Uterus (tissue), 4 donors: ENCODE measurements around the gene DNTT. TPM values are rescaled to one million over a fixed set of nuclear protein-coding genes. Genes with fewer than 3 reads are reported as not detected.

Experiments used
- DNase-seq, 2 donors: peaks; one replicate each; pipeline ENCODE4 v3.0.0-alpha.2; 2019 to 2020
- H3K27ac ChIP-seq, 2 donors: fragments of 200-600 bp; sonication (generic); 1 replicate in 1 of 2; 2 replicates in 1 of 2; pipeline ENCODE4 v1.5.1; 2016 to 2018
- H3K27me3 ChIP-seq, 2 donors: fragments of 200-600 bp; sonication (generic); one replicate each; pipeline ENCODE4 v1.5.1; 2018 to 2019; ENCODE audit warnings: control low read depth in 1 of 2
- H3K36me3 ChIP-seq, 2 donors: fragments of 200-600 bp; sonication (generic); one replicate each; pipeline ENCODE4 v1.5.1; 2019; ENCODE audit warnings: control low read depth in 1 of 2
- H3K4me1 ChIP-seq, 2 donors: fragments of 200-600 bp; sonication (generic); one replicate each; pipeline ENCODE4 v1.5.1; 2018 to 2019; ENCODE audit warnings: control low read depth in 1 of 2
- H3K4me3 ChIP-seq, 2 donors: fragments of 200-600 bp; sonication (generic); 1 replicate in 1 of 2; 2 replicates in 1 of 2; pipeline ENCODE4 v1.5.1; 2018 to 2019; ENCODE audit warnings: mild to moderate bottlenecking in 1 of 2
- H3K9me3 ChIP-seq, 2 donors: fragments of 200-600 bp; sonication (generic); one replicate each; pipeline ENCODE4 v1.5.1; 2019; ENCODE audit warnings: control low read depth in 1 of 2
- CTCF ChIP-seq, 4 experiments: fragments of 200-600 bp in 2 of 4; fragments of 450-650 bp in 2 of 4; sonication (generic) in 2 of 4; IDR thresholded peaks; one replicate each; pipeline ENCODE4 v1.5.1; 2016 to 2019; ENCODE audit warnings: antibody characterized with exemption in 4 of 4, mild to moderate bottlenecking in 2 of 4, moderate library complexity in 1 of 4
- POLR2A ChIP-seq, 2 donors: fragments of 450-650 bp; IDR thresholded peaks; one replicate each; pipeline ENCODE4 v1.6.1; 2016; ENCODE audit warnings: antibody characterized with exemption in 2 of 2, mild to moderate bottlenecking in 1 of 2, moderate library complexity in 1 of 2
- intact Hi-C: fragments of 100-400 bp; cut with DNase I; formaldehyde crosslinking; loops from one replicate; pipeline ENCODE4 v1.15.1; 2023; ENCODE audit warnings: low total_unique reads
- total RNA-seq, 4 donors: library from RNA; depleted of rRNA in 3 of 4; stranded (reverse); fragments of >200 nt in 3 of 4; gene quantifications; one replicate each; pipeline versions ENCODE4 v1.1.0 to v1.2.4, GENCODE V29; 2014 to 2023
- donor health status: DM: yes; HTN: yes; CAD: no.

DNTT gene
- under 1 TPM in 1 of 4 donors, not detected in 3; 0.28 TPM for total RNA-seq

- TF ChIP-seq CTCF (IDR thresholded peaks at IDR 0.05) = no peak
- no peak for TF ChIP-seq POLR2A (IDR thresholded peaks at IDR 0.05)
- no peak for DNase-seq
- Histone ChIP-seq H3K27me3 (no peaks in the 10 kb centered on the region), H3K4me1 (no peaks in the 10 kb centered on the region), H3K4me3 (no peak within 1 kb of the TSS), H3K9me3 (no peaks in the 10 kb centered on the region), H3K27ac (no peak within 1 kb of the TSS), H3K36me3 (no peaks in the 10 kb centered on the region)
- intact Hi-C loops = no loop called here
These were observed at the start of gene DNTT for GRCh38 chr10:96304230-96304629. Gene DNTT (plus strand): TSS chr10:96304434. CDS start chr10:96304498, 64 bp downstream.

GRCh38 chr10:96254976-96255375 is 49.3 kb upstream of the DNTT start:
- intact Hi-C loops = no loop called here
- no peak for DNase-seq
- Histone ChIP-seq H3K9me3 (no peaks in the 10 kb centered on the region), H3K4me3 (no peak overlapping the region), H3K27me3 (no peaks in the 10 kb centered on the region), H3K4me1 (no peaks in the 10 kb centered on the region), H3K27ac (no peak overlapping the region), H3K36me3 (no peaks in the 10 kb centered on the region)
- no peak for TF ChIP-seq POLR2A (IDR thresholded peaks at IDR 0.05)
- no peak for TF ChIP-seq CTCF (IDR thresholded peaks at IDR 0.05)

- no peak for TF ChIP-seq POLR2A (IDR thresholded peaks at IDR 0.05)
- no peak for TF ChIP-seq CTCF (IDR thresholded peaks at IDR 0.05)
- Histone ChIP-seq H3K27me3 (no peaks in the 10 kb centered on the region), H3K36me3 (no peaks in the 10 kb centered on the region), H3K27ac (no peak overlapping the region), H3K4me3 (no peak overlapping the region), H3K9me3 (no peaks in the 10 kb centered on the region), H3K4me1 (no peaks in the 10 kb centered on the region)
- no peak for DNase-seq
- intact Hi-C loops = no loop called here
These were observed 48.5 kb upstream of the DNTT start for GRCh38 chr10:96255549-96256333.

GRCh38 chr10:96257944-96258343 is 46.3 kb upstream of the DNTT start:
- no peak for DNase-seq
- Histone ChIP-seq H3K4me1 (no peaks in the 10 kb centered on the region), H3K9me3 (no peaks in the 10 kb centered on the region), H3K4me3 (no peak overlapping the region), H3K27ac (no peak overlapping the region), H3K36me3 (no peaks in the 10 kb centered on the region), H3K27me3 (no peaks in the 10 kb centered on the region)
- intact Hi-C loops = no loop called here
- TF ChIP-seq POLR2A (IDR thresholded peaks at IDR 0.05) = no peak
- no peak for TF ChIP-seq CTCF (IDR thresholded peaks at IDR 0.05)

GRCh38 chr10:96259150-96259549 is 45.1 kb upstream of the DNTT start:
- H3K27me3 ChIP-seq = no peaks in the 10 kb centered on the region
- H3K9me3 ChIP-seq = no peaks in the 10 kb centered on the region
- H3K36me3 ChIP-seq = no peaks in the 10 kb centered on the region
- no peaks in the 10 kb centered on the region for H3K4me1 ChIP-seq
- no peak overlapping the region for H3K27ac ChIP-seq
- TF ChIP-seq POLR2A (IDR thresholded peaks at IDR 0.05) = no peak
- TF ChIP-seq CTCF (IDR thresholded peaks at IDR 0.05) = no peak
- no peak for DNase-seq
- H3K4me3 ChIP-seq = no peak overlapping the region
- intact Hi-C loops = no loop called here
